ENCODE results near the gene TP53AIP1. TPM values are rescaled to one million over a fixed set of nuclear protein-coding genes. Genes with fewer than 3 reads are reported as not detected.

TP53AIP1 gene
- total RNA-seq, 1 donor from 2014 or later = not detected

DNA sequence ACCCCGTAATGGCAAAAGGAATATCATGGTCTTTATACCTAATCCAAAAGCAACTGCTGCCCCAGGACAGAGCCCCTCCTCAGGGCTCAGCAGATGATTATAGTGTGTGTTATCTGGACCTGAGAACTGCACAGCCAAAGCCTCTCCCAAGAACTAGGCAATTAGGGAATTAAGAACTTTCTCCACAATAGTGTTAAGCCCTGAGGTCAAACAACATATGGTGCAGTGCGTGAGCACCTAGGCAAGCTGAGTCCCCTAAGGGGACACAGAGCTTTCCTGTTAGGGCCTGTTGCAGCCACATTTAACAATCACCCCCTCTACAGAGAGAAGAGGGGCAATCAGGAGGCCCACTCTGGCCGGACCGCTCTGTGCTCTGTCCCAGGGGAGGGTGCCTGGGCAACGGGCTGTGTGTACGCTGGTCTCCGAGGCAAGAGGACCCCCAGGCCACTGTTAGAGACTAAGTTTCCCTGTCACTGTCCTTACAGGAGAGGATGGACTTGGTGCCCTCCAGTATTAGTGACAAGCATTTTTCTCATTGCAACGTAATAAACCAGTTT lies 52.9 kb downstream of the TP53AIP1 start:
- Histone ChIP-seq H2AFZ (replicated peaks) (no peak overlapping the region), H3K4me1 (peaks cover 34% of the 10 kb centered on the region), H3K4me3 (peak overlapping the region; percentile 60), H4K20me1 (ENCODE audit: low read depth) (peaks cover 34% of the 10 kb centered on the region), H3K27ac (no peak overlapping the region), H3K27me3 (peaks cover 84% of the 10 kb centered on the region), H3F3A (ENCODE audit: low read depth) (peaks cover 35% of the 10 kb centered on the region), H3K36me3 (no peaks in the 10 kb centered on the region), H3K79me2 (ENCODE audit: low read depth) (no peaks in the 10 kb centered on the region), H3K9ac (no peak overlapping the region), H3K4me2 (peak overlapping the region; percentile 98), H3K9me3 (ENCODE audit: low read depth) (no peaks in the 10 kb centered on the region)
- Mint-ChIP-seq H3K27ac (no peak overlapping the region), H3K9me3 (no peaks in the 10 kb centered on the region), H3K4me1 (peaks cover 36% of the 10 kb centered on the region), H3K36me3 (no peaks in the 10 kb centered on the region), H3K4me3 (peak overlapping the region; percentile 88), H3K27me3 (ENCODE audit: insufficient read depth, low read depth) (peaks cover 38% of the 10 kb centered on the region)
- TF ChIP-seq EZH2phosphoT487 (IDR thresholded peaks at IDR 0.05) (no peak), EZH2 (IDR thresholded peaks at IDR 0.05) (no peak)
- TF ChIP-seq, protein P1, sequence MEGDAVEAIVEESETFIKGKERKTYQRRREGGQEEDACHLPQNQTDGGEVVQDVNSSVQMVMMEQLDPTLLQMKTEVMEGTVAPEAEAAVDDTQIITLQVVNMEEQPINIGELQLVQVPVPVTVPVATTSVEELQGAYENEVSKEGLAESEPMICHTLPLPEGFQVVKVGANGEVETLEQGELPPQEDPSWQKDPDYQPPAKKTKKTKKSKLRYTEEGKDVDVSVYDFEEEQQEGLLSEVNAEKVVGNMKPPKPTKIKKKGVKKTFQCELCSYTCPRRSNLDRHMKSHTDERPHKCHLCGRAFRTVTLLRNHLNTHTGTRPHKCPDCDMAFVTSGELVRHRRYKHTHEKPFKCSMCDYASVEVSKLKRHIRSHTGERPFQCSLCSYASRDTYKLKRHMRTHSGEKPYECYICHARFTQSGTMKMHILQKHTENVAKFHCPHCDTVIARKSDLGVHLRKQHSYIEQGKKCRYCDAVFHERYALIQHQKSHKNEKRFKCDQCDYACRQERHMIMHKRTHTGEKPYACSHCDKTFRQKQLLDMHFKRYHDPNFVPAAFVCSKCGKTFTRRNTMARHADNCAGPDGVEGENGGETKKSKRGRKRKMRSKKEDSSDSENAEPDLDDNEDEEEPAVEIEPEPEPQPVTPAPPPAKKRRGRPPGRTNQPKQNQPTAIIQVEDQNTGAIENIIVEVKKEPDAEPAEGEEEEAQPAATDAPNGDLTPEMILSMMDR (IDR thresholded peaks at IDR 0.05) = no peak
- DNase-seq (ENCODE audit: low spot score) = peak; percentile 40

DNA sequence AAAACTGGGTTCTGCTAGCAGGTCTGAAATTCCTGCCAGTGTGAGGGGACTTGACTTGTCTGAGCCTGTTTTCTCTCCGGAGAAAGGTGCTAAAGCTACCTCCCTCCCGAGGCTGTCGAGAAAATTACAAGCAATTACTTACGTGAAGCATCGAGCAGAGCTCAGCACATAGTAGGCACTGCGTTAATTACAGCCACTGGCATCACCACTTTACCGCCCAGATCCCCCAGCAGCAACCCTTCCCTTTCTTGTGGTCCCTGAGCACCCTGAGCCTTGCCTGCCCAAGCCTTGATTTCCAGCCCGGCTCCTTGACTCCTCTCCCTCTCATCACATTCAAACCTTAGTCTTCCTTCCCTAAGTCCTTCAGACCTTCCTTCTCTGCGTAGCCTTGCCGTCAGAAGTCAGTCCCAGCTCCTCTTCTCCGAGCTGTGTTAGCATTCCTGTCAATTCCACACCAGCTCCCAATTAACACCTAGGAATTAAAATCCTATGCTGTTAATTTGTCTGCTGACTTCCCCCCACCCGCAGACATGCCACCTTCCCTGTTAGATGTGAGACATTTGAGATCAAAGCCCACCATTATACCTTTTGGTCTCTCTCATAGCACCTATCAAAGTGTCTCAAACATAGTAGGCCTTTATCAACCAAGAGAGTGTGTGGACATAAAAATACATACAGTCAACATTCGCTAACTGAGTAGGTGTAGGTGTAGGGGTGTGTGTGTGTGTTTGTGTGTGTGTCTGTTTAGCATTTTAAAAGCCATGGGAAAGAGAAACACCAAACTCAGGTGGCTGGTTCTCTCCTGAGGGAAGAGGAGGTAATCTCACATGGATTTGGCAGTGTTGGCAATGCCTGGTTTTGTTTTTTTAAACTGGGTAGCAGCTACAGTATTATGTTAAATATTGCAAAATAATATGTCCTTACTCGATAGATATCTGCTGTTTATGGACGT lies 54.4 kb downstream of the TP53AIP1 start:
- DNase-seq (ENCODE audit: low spot score) = peak; percentile 62
- Histone ChIP-seq H3K36me3 (no peaks in the 10 kb centered on the region), H3K4me1 (peaks cover 27% of the 10 kb centered on the region), H3K27ac (no peak overlapping the region), H3K4me3 (no peak overlapping the region), H3K4me2 (no peak overlapping the region), H3F3A (ENCODE audit: low read depth) (peaks cover 26% of the 10 kb centered on the region), H3K27me3 (peaks cover 82% of the 10 kb centered on the region), H4K20me1 (ENCODE audit: low read depth) (peaks cover 30% of the 10 kb centered on the region), H3K79me2 (ENCODE audit: low read depth) (no peaks in the 10 kb centered on the region), H3K9me3 (ENCODE audit: low read depth) (no peaks in the 10 kb centered on the region), H2AFZ (replicated peaks) (no peak overlapping the region), H3K9ac (no peak overlapping the region)
- Mint-ChIP-seq H3K4me3 (no peak overlapping the region), H3K27me3 (ENCODE audit: insufficient read depth, low read depth) (peaks cover 35% of the 10 kb centered on the region), H3K9me3 (no peaks in the 10 kb centered on the region), H3K36me3 (no peaks in the 10 kb centered on the region), H3K27ac (no peak overlapping the region), H3K4me1 (peaks cover 31% of the 10 kb centered on the region)
- TF ChIP-seq EZH2 (IDR thresholded peaks at IDR 0.05) = no peak
- TF ChIP-seq, protein P1 (IDR thresholded peaks at IDR 0.05) = peak; percentile 39

DNA sequence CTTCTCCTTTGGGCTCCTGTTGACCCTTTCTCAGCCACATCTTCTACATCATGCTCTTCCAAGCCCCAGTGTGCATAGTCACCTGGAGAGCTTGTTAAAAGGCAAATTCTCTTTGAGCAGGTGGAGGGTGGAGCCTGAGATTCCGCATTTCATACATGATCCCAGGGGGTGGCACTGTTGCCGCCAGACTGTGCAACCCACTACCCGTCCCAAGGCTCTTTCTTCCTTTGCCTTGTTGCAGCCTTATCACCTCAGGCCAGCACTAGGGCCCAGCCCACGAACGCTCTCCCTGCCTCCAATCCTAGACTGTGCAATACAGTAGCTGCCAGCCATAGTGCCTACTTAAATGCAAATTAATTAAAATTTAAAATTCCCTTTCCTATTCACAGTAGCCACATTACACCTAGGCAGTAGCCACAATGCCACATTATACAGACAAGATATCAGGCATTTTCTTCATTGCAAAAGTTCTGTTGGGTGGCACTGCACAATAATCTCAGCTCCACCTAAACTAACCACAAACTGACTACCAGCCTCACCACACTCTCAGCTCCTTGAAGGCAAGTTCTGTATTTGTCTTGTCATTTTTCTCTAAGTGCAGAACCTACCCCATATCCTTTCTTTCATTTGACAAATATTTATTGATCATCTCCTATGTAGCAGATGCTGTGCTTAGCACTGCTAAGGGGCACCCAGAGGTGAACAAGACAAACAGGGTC lies 56.1 kb downstream of the TP53AIP1 start:
- Mint-ChIP-seq H3K27ac (no peak overlapping the region), H3K9me3 (no peaks in the 10 kb centered on the region), H3K4me1 (peaks cover 16% of the 10 kb centered on the region), H3K27me3 (ENCODE audit: insufficient read depth, low read depth) (peaks cover 31% of the 10 kb centered on the region), H3K4me3 (no peak overlapping the region), H3K36me3 (no peaks in the 10 kb centered on the region)
- Histone ChIP-seq H3K79me2 (ENCODE audit: low read depth) (no peaks in the 10 kb centered on the region), H3K27ac (no peak overlapping the region), H3K9ac (no peak overlapping the region), H2AFZ (replicated peaks) (no peak overlapping the region), H3K36me3 (no peaks in the 10 kb centered on the region), H3K4me1 (peaks cover 12% of the 10 kb centered on the region), H4K20me1 (ENCODE audit: low read depth) (peaks cover 14% of the 10 kb centered on the region), H3K4me2 (no peak overlapping the region), H3K9me3 (ENCODE audit: low read depth) (no peaks in the 10 kb centered on the region), H3K27me3 (peaks cover 88% of the 10 kb centered on the region), H3F3A (ENCODE audit: low read depth) (peaks cover 9% of the 10 kb centered on the region), H3K4me3 (no peak overlapping the region)
- peak; percentile 54 for DNase-seq (ENCODE audit: low spot score)
- no peak for TF ChIP-seq EZH2 (IDR thresholded peaks at IDR 0.05)
- TF ChIP-seq, protein P1 (IDR thresholded peaks at IDR 0.05) = peak; percentile 43
- no peak for TF ChIP-seq EZH2phosphoT487 (IDR thresholded peaks at IDR 0.05)

Other genes starting within 250 kb of the TP53AIP1 start
- not detected in 2 replicates for gene FLI1, start 248.8 kb downstream of the TP53AIP1 start, total RNA-seq (ENCODE audit: low replicate concordance)
- gene KCNJ1, start 75.6 kb downstream of the TP53AIP1 start, total RNA-seq (ENCODE audit: low replicate concordance) = 0.03 and 0.41 TPM in 2 replicates
- gene KCNJ5, start 51.5 kb downstream of the TP53AIP1 start, total RNA-seq (ENCODE audit: low replicate concordance) = 0.03 TPM in 1 of 2 replicates, not detected in the other
- 14.7 and 21.4 TPM in 2 replicates for gene ARHGAP32, start 249.5 kb upstream of the TP53AIP1 start, total RNA-seq (ENCODE audit: low replicate concordance)